ENCODE results near the gene MYO18A. TPM values are rescaled to one million over a fixed set of nuclear protein-coding genes. Genes with fewer than 3 reads are reported as not detected.
"Not testable (repeated sequence)": the region's sequence is repeated elsewhere in the genome, so short reads cannot be mapped to it uniquely, and the experiment has no call there.

Gene MYO18A
- total RNA-seq, 1 donor from 2014 or later = 171 TPM

- Histone ChIP-seq H3K9me3 (ENCODE audit: control insufficient read depth in 3 of 3, low read length in 3 of 3) (no peaks in the 10 kb centered on the region), H3K36me3 (ENCODE audit: control insufficient read depth in 3 of 3, insufficient read depth in 3 of 3, low read length in 3 of 3) (no peaks in the 10 kb centered on the region), H3K27ac (ENCODE audit: low read depth, low read length) (peak overlapping the region; percentile 75), H3K4me3 (ENCODE audit: low read length in 3 of 3) (peak overlapping the region; percentile 79 to 81 (median 80)), H3K4me1 (ENCODE audit: control insufficient read depth in 3 of 3, insufficient read depth in 3 of 3, low read length in 3 of 3) (peaks cover 23 to 40% (median 23%) of the 10 kb centered on the region in 3 donors), H3K9ac (ENCODE audit: low read depth in 1 of 3, low read length in 3 of 3) (peak overlapping the region; percentile 79 to 82 (median 81)), H3K27me3 (ENCODE audit: control insufficient read depth in 3 of 3, insufficient read depth in 3 of 3, low read length in 3 of 3) (no peaks in the 10 kb centered on the region)
Observed at GRCh38 chr17:29149431-29150064, 30.6 kb downstream of the MYO18A start.

- Histone ChIP-seq H3K27me3 (ENCODE audit: control insufficient read depth in 3 of 3, insufficient read depth in 3 of 3, low read length in 3 of 3) (no peaks in the 10 kb centered on the region), H3K36me3 (ENCODE audit: control insufficient read depth in 3 of 3, insufficient read depth in 3 of 3, low read length in 3 of 3) (no peaks in the 10 kb centered on the region), H3K27ac (ENCODE audit: low read depth, low read length) (peak overlapping the region; percentile 75), H3K4me3 (ENCODE audit: low read length in 3 of 3) (peak overlapping the region; percentile 79 to 81 (median 80)), H3K9me3 (ENCODE audit: control insufficient read depth in 3 of 3, low read length in 3 of 3) (no peaks in the 10 kb centered on the region), H3K4me1 (ENCODE audit: control insufficient read depth in 3 of 3, insufficient read depth in 3 of 3, low read length in 3 of 3) (peaks cover 22 to 40% (median 25%) of the 10 kb centered on the region in 3 donors), H3K9ac (ENCODE audit: low read depth in 1 of 3, low read length in 3 of 3) (peak overlapping the region; percentile 79 to 82 (median 81))
Observed at GRCh38 chr17:29148790-29149430, 31.3 kb downstream of the MYO18A start.

- Histone ChIP-seq H3K36me3 (ENCODE audit: control insufficient read depth in 3 of 3, insufficient read depth in 3 of 3, low read length in 3 of 3) (no peaks in the 10 kb centered on the region), H3K4me1 (ENCODE audit: control insufficient read depth in 3 of 3, insufficient read depth in 3 of 3, low read length in 3 of 3) (peaks cover 27 to 44% (median 29%) of the 10 kb centered on the region in 3 donors)
Observed at GRCh38 chr17:29148257-29148789, 31.9 kb downstream of the MYO18A start.

GRCh38 chr17:29147682-29148081 lies 32.5 kb downstream of the MYO18A start:
- no peaks in the 10 kb centered on the region for H3K27me3 ChIP-seq (ENCODE audit: control insufficient read depth in 3 of 3, insufficient read depth in 3 of 3, low read length in 3 of 3)
- H3K9me3 ChIP-seq (ENCODE audit: control insufficient read depth in 3 of 3, low read length in 3 of 3) = no peaks in the 10 kb centered on the region
- H3K36me3 ChIP-seq (ENCODE audit: control insufficient read depth in 3 of 3, insufficient read depth in 3 of 3, low read length in 3 of 3) = no peaks in the 10 kb centered on the region
- peaks cover 27 to 44% (median 29%) of the 10 kb centered on the region in 3 donors for H3K4me1 ChIP-seq (ENCODE audit: control insufficient read depth in 3 of 3, insufficient read depth in 3 of 3, low read length in 3 of 3)
- no peak overlapping the region for H3K9ac ChIP-seq (ENCODE audit: low read depth in 1 of 3, low read length in 3 of 3)
- H3K27ac ChIP-seq (ENCODE audit: low read depth, low read length) = peak overlapping the region; percentile 75
- H3K4me3 ChIP-seq (ENCODE audit: low read length in 3 of 3) = no peak overlapping the region

More at GRCh38 chr17:29148257-29148789, 31.9 kb downstream of the MYO18A start:
- no peaks in the 10 kb centered on the region for H3K27me3 ChIP-seq (ENCODE audit: control insufficient read depth in 3 of 3, insufficient read depth in 3 of 3, low read length in 3 of 3)
- H3K4me3 ChIP-seq (ENCODE audit: low read length in 3 of 3) = peak overlapping the region; percentile 65 to 80 (median 79)
- peak overlapping the region; percentile 69 to 82 (median 81) for H3K9ac ChIP-seq (ENCODE audit: low read depth in 1 of 3, low read length in 3 of 3)
- no peaks in the 10 kb centered on the region for H3K9me3 ChIP-seq (ENCODE audit: control insufficient read depth in 3 of 3, low read length in 3 of 3)
- peak overlapping the region; percentile 75 for H3K27ac ChIP-seq (ENCODE audit: low read depth, low read length)

- H3K4me1 ChIP-seq (ENCODE audit: control insufficient read depth in 3 of 3, insufficient read depth in 3 of 3, low read length in 3 of 3) = peaks cover 30 to 49% (median 31%) of the 10 kb centered on the region in 3 donors
- not testable (repeated sequence) for H3K27ac ChIP-seq (ENCODE audit: low read depth, low read length); H3K9ac ChIP-seq (ENCODE audit: low read depth in 1 of 3, low read length in 3 of 3)
Observed at GRCh38 chr17:29147228-29147627, 33.0 kb downstream of the MYO18A start.

GRCh38 chr17:29146369-29146972 lies 33.7 kb downstream of the MYO18A start:
- Histone ChIP-seq H3K36me3 (ENCODE audit: control insufficient read depth in 3 of 3, insufficient read depth in 3 of 3, low read length in 3 of 3) (no peaks in the 10 kb centered on the region), H3K9me3 (ENCODE audit: control insufficient read depth in 3 of 3, low read length in 3 of 3) (no peaks in the 10 kb centered on the region), H3K27me3 (ENCODE audit: control insufficient read depth in 3 of 3, insufficient read depth in 3 of 3, low read length in 3 of 3) (no peaks in the 10 kb centered on the region), H3K27ac (ENCODE audit: low read depth, low read length) (no peak overlapping the region), H3K4me1 (ENCODE audit: control insufficient read depth in 3 of 3, insufficient read depth in 3 of 3, low read length in 3 of 3) (peaks cover 34 to 54% (median 35%) of the 10 kb centered on the region in 3 donors), H3K9ac (ENCODE audit: low read depth in 1 of 3, low read length in 3 of 3) (no peak overlapping the region), H3K4me3 (ENCODE audit: low read length in 3 of 3) (no peak overlapping the region)

More at GRCh38 chr17:29147228-29147627, 33.0 kb downstream of the MYO18A start:
- not testable (repeated sequence) for H3K27me3 ChIP-seq (ENCODE audit: control insufficient read depth in 3 of 3, insufficient read depth in 3 of 3, low read length in 3 of 3); H3K36me3 ChIP-seq (ENCODE audit: control insufficient read depth in 3 of 3, insufficient read depth in 3 of 3, low read length in 3 of 3); H3K9me3 ChIP-seq (ENCODE audit: control insufficient read depth in 3 of 3, low read length in 3 of 3); H3K4me3 ChIP-seq (ENCODE audit: low read length in 3 of 3)

- H3K27me3 ChIP-seq (ENCODE audit: control insufficient read depth in 3 of 3, insufficient read depth in 3 of 3, low read length in 3 of 3) = no peaks in the 10 kb centered on the region
- no peaks in the 10 kb centered on the region for H3K9me3 ChIP-seq (ENCODE audit: control insufficient read depth in 3 of 3, low read length in 3 of 3)
- no peak overlapping the region for H3K4me3 ChIP-seq (ENCODE audit: low read length in 3 of 3)
- H3K27ac ChIP-seq (ENCODE audit: low read depth, low read length) = peak overlapping the region; percentile 26
- no peaks in the 10 kb centered on the region for H3K36me3 ChIP-seq (ENCODE audit: control insufficient read depth in 3 of 3, insufficient read depth in 3 of 3, low read length in 3 of 3)
- H3K9ac ChIP-seq (ENCODE audit: low read depth in 1 of 3, low read length in 3 of 3) = peak overlapping the region; percentile 40 to 54 (median 42)
- peaks cover 44 to 63% (median 45%) of the 10 kb centered on the region in 3 donors for H3K4me1 ChIP-seq (ENCODE audit: control insufficient read depth in 3 of 3, insufficient read depth in 3 of 3, low read length in 3 of 3)
Observed at GRCh38 chr17:29145289-29146073, 34.7 kb downstream of the MYO18A start.

- Histone ChIP-seq H3K9me3 (ENCODE audit: control insufficient read depth in 3 of 3, low read length in 3 of 3) (no peaks in the 10 kb centered on the region), H3K36me3 (ENCODE audit: control insufficient read depth in 3 of 3, insufficient read depth in 3 of 3, low read length in 3 of 3) (no peaks in the 10 kb centered on the region), H3K4me3 (ENCODE audit: low read length in 3 of 3) (no peak overlapping the region), H3K4me1 (ENCODE audit: control insufficient read depth in 3 of 3, insufficient read depth in 3 of 3, low read length in 3 of 3) (peaks cover 49 to 61% (median 52%) of the 10 kb centered on the region in 3 donors), H3K27me3 (ENCODE audit: control insufficient read depth in 3 of 3, insufficient read depth in 3 of 3, low read length in 3 of 3) (no peaks in the 10 kb centered on the region), H3K27ac (ENCODE audit: low read depth, low read length) (peak overlapping the region; percentile 58), H3K9ac (ENCODE audit: low read depth in 1 of 3, low read length in 3 of 3) (peak overlapping the region in 1 of 3 donors; percentile 33)
Observed at GRCh38 chr17:29143894-29144293, 36.3 kb downstream of the MYO18A start.

GRCh38 chr17:29141514-29141876 lies 38.7 kb downstream of the MYO18A start:
- Histone ChIP-seq H3K36me3 (ENCODE audit: control insufficient read depth in 3 of 3, insufficient read depth in 3 of 3, low read length in 3 of 3) (peaks cover 6 to 9% (median 6%) of the 10 kb centered on the region in 3 donors), H3K9ac (ENCODE audit: low read depth in 1 of 3, low read length in 3 of 3) (peak overlapping the region; percentile 51 to 98 (median 96)), H3K9me3 (ENCODE audit: control insufficient read depth in 3 of 3, low read length in 3 of 3) (no peaks in the 10 kb centered on the region), H3K4me3 (ENCODE audit: low read length in 3 of 3) (peak overlapping the region; percentile 35 to 96 (median 89)), H3K27ac (ENCODE audit: low read depth, low read length) (peak overlapping the region; percentile 99), H3K27me3 (ENCODE audit: control insufficient read depth in 3 of 3, insufficient read depth in 3 of 3, low read length in 3 of 3) (no peaks in the 10 kb centered on the region), H3K4me1 (ENCODE audit: control insufficient read depth in 3 of 3, insufficient read depth in 3 of 3, low read length in 3 of 3) (peaks cover 71 to 77% (median 73%) of the 10 kb centered on the region in 3 donors)

Measured in skeletal muscle tissue (tissue), 4 donors.